HepG2 (cell line): Measurements from ENCODE around the gene SSC5D. TPM values are rescaled to one million over a fixed set of nuclear protein-coding genes. Genes with fewer than 3 reads are reported as not detected.
A peak's percentile ranks its signal among the peaks of the same experiment; 100 is the strongest.

ENCODE experiments used
- ARHGAP35 ChIP-seq: sonication (generic); formaldehyde crosslinking; IDR thresholded peaks from 2 replicates; pipeline ENCODE4 v1.9.0; 2022; ENCODE audit warnings: mild to moderate bottlenecking, inconsistent platforms, moderate library complexity, missing genetic modification reagents, borderline replicate concordance
- ATAD3A ChIP-seq: sonication (generic); formaldehyde crosslinking; IDR thresholded peaks from 2 replicates; pipeline ENCODE4 v1.4.0; 2020; ENCODE audit warnings: missing genetic modification reagents
- CC2D1A ChIP-seq: sonication (generic); formaldehyde crosslinking; IDR thresholded peaks from 2 replicates; pipeline ENCODE4 v1.8.1; 2023; ENCODE audit warnings: mild to moderate bottlenecking, missing genetic modification reagents
- DNMT3B ChIP-seq: conservative IDR thresholded peaks from 2 replicates; pipeline ENCODE4 v1.6.1; 2016; ENCODE audit warnings: missing biosample characterization, control low read depth
- LCORL ChIP-seq, 2 experiments: fragments of 450-650 bp in 1 of 2; sonication (generic) in 1 of 2; formaldehyde crosslinking in 1 of 2; IDR thresholded peaks; 2 replicates each; pipeline versions ENCODE4 v1.5.0 to v1.6.1; 2017 to 2020; ENCODE audit warnings: antibody characterized with exemption in 1 of 2, missing genetic modification reagents in 1 of 2
- MED1 ChIP-seq: sonication (generic); formaldehyde crosslinking; IDR thresholded peaks from 2 replicates; pipeline ENCODE4 v1.4.0; 2020; ENCODE audit warnings: missing genetic modification reagents
- MIER3 ChIP-seq: IDR thresholded peaks from 2 replicates; pipeline ENCODE4 v1.6.1; 2016; ENCODE audit warnings: missing compliant biosample characterization, borderline replicate concordance
- NFYC ChIP-seq: IDR thresholded peaks from 2 replicates; pipeline ENCODE4 v1.6.1; 2016; ENCODE audit warnings: missing genetic modification reagents, missing compliant biosample characterization
- REXO4 ChIP-seq: sonication (generic); formaldehyde crosslinking; IDR thresholded peaks from 2 replicates; pipeline ENCODE4 v1.8.0; 2022; ENCODE audit warnings: missing genetic modification reagents, mild to moderate bottlenecking, borderline replicate concordance
- SMARCC2 ChIP-seq: fragments of 450-650 bp; IDR thresholded peaks from 2 replicates; pipeline ENCODE4 v1.6.1; 2017; ENCODE audit warnings: antibody characterized with exemption, mild to moderate bottlenecking
- TGIF2 ChIP-seq: IDR thresholded peaks from 2 replicates; pipeline ENCODE4 v1.6.1; 2016; ENCODE audit warnings: control low read depth, missing compliant biosample characterization
- ZFYVE20 ChIP-seq: sonication (generic); formaldehyde crosslinking; IDR thresholded peaks from 2 replicates; pipeline ENCODE4 v1.8.0; 2023; ENCODE audit warnings: low read depth, mild to moderate bottlenecking, moderate library complexity, missing genetic modification reagents, borderline replicate concordance
- ZNF441 ChIP-seq: sonication (generic); formaldehyde crosslinking; IDR thresholded peaks from 2 replicates; pipeline ENCODE4 v1.7.0; 2021; ENCODE audit warnings: missing genetic modification reagents, borderline replicate concordance
- ZNF557 ChIP-seq: sonication (generic); formaldehyde crosslinking; IDR thresholded peaks from 2 replicates; pipeline ENCODE4 v1.4.0; 2020; ENCODE audit warnings: missing genetic modification reagents
- ZNF598 ChIP-seq: sonication (generic); formaldehyde crosslinking; IDR thresholded peaks from 2 replicates; pipeline ENCODE4 v1.5.1; 2020; ENCODE audit warnings: mild to moderate bottlenecking, missing genetic modification reagents, borderline replicate concordance
- ZNF720 ChIP-seq: sonication (generic); formaldehyde crosslinking; IDR thresholded peaks from 2 replicates; pipeline ENCODE4 v1.4.0; 2020; ENCODE audit warnings: missing genetic modification reagents
- ZSCAN22 ChIP-seq: sonication (generic); formaldehyde crosslinking; IDR thresholded peaks from 2 replicates; pipeline ENCODE4 v1.4.0; 2020; ENCODE audit warnings: mild to moderate bottlenecking, missing genetic modification reagents
- polyA plus RNA-seq, 8 experiments: library from polyadenylated mRNA; depleted of rRNA in 3 of 8; stranded (reverse) in 7 of 8; unstranded in 1 of 8; fragments of >200 nt; fragmentation: Illumina TruSeq in 4 of 8; extraction: Trizol in 4 of 8; gene quantifications; 2 replicates each; pipeline versions ENCODE4 v1.2.1 to v1.2.3, GENCODE V29; 2011 to 2016; ENCODE audit warnings: low read depth in 4 of 8, missing spikeins in 1 of 8, mixed read lengths in 1 of 8; ENCODE audit not compliant: insufficient read depth in 1 of 8
- total RNA-seq, 5 experiments: library from RNA; depleted of rRNA; stranded (reverse); fragments of >200 nt; fragmentation: Illumina TruSeq; extraction: Trizol; gene quantifications; 2 replicates each; pipeline ENCODE4 v1.2.3, GENCODE V29; 2016; ENCODE audit warnings: low read depth in 1 of 5
- TF ChIP-seq, protein P1 (sequence below): sonication (generic); formaldehyde crosslinking; IDR thresholded peaks from 2 replicates; pipeline ENCODE4 v1.5.1; 2020; ENCODE audit warnings: mild to moderate bottlenecking, missing genetic modification reagents, borderline replicate concordance
- TF ChIP-seq, protein P2 (sequence below): sonication (generic); formaldehyde crosslinking; IDR thresholded peaks from 2 replicates; pipeline ENCODE4 v1.4.0; 2020; ENCODE audit warnings: low read depth, mild to moderate bottlenecking, missing genetic modification reagents
- TF ChIP-seq, protein P3 (sequence below): sonication (generic); formaldehyde crosslinking; IDR thresholded peaks from 2 replicates; pipeline ENCODE4 v1.4.0; 2020; ENCODE audit warnings: missing genetic modification reagents
- TF ChIP-seq, protein P4 (sequence below): sonication (generic); formaldehyde crosslinking; conservative IDR thresholded peaks from 2 replicates; pipeline ENCODE4 v1.8.0; 2022; ENCODE audit warnings: missing genetic modification reagents

SSC5D gene
- total and polyA plus RNA-seq, 2 of the 13 experiments (the other 11 are each of a cell fraction or from before 2014, with no cell fraction given): not detected

DNA sequence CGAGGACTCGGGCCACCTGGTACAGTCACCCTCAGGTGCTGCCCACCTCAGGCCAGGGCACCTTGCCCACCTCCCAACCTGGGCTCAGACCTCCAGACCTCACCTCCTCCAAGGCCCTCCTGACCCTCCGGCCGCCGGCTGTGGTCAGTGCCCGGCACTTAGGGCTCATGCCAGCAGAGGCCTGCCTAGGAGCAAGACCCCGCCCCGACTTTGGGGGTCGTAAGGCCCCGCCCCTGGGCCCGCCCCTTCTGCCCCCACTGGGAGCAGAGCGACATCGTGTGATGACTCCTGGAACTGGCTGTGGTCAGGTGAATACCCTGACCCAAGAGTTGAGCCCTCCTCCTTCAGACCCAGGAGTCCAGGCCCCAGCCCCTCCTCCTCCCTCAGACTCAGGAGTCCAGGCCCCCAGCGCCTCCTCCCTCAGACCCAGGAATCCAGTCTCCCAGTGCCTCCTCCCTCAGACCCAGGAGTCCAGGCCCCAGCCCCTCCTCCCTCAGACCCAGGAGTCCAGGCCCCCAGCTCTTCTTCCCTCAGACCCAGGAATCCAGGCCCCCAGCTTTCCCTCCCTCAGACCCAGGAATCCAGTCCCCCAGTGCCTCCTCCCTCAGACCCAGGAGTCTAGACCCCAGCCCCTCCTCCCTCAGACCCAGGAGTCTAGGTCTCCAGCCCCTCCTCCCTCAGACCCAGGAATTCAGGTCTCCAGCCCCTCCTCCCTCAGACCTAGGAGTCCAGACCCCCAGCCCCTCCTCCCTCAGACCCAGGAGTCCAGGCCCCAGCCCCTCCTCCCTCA, 48.9 kb downstream of the SSC5D start, which contains the start of gene SBK2 (continued):
- TF ChIP-seq, protein P1, sequence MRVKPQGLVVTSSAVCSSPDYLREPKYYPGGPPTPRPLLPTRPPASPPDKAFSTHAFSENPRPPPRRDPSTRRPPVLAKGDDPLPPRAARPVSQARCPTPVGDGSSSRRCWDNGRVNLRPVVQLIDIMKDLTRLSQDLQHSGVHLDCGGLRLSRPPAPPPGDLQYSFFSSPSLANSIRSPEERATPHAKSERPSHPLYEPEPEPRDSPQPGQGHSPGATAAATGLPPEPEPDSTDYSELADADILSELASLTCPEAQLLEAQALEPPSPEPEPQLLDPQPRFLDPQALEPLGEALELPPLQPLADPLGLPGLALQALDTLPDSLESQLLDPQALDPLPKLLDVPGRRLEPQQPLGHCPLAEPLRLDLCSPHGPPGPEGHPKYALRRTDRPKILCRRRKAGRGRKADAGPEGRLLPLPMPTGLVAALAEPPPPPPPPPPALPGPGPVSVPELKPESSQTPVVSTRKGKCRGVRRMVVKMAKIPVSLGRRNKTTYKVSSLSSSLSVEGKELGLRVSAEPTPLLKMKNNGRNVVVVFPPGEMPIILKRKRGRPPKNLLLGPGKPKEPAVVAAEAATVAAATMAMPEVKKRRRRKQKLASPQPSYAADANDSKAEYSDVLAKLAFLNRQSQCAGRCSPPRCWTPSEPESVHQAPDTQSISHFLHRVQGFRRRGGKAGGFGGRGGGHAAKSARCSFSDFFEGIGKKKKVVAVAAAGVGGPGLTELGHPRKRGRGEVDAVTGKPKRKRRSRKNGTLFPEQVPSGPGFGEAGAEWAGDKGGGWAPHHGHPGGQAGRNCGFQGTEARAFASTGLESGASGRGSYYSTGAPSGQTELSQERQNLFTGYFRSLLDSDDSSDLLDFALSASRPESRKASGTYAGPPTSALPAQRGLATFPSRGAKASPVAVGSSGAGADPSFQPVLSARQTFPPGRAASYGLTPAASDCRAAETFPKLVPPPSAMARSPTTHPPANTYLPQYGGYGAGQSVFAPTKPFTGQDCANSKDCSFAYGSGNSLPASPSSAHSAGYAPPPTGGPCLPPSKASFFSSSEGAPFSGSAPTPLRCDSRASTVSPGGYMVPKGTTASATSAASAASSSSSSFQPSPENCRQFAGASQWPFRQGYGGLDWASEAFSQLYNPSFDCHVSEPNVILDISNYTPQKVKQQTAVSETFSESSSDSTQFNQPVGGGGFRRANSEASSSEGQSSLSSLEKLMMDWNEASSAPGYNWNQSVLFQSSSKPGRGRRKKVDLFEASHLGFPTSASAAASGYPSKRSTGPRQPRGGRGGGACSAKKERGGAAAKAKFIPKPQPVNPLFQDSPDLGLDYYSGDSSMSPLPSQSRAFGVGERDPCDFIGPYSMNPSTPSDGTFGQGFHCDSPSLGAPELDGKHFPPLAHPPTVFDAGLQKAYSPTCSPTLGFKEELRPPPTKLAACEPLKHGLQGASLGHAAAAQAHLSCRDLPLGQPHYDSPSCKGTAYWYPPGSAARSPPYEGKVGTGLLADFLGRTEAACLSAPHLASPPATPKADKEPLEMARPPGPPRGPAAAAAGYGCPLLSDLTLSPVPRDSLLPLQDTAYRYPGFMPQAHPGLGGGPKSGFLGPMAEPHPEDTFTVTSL (CRISPR knock-in tag): no peak
- TF ChIP-seq ZSCAN22 (CRISPR knock-in tag) (peak; percentile 97), ARHGAP35 (no peak), TGIF2 (CRISPR knock-in tag) (no peak), ZNF441 (CRISPR knock-in tag) (no peak), SMARCC2 (no peak), NFYC (no peak), MIER3 (CRISPR knock-in tag) (no peak), CC2D1A (no peak), ZNF557 (CRISPR knock-in tag) (no peak), DNMT3B (no peak), LCORL (IDR thresholded peaks at IDR 0.05) (no peak), LCORL (CRISPR knock-in tag; IDR thresholded peaks at IDR 0.05) (no peak), ZNF598 (CRISPR knock-in tag) (no peak), ZFYVE20 (no peak), ATAD3A (CRISPR knock-in tag) (no peak), MED1 (no peak), ZNF720 (CRISPR knock-in tag) (no peak), REXO4 (no peak)
- TF ChIP-seq, protein P2, sequence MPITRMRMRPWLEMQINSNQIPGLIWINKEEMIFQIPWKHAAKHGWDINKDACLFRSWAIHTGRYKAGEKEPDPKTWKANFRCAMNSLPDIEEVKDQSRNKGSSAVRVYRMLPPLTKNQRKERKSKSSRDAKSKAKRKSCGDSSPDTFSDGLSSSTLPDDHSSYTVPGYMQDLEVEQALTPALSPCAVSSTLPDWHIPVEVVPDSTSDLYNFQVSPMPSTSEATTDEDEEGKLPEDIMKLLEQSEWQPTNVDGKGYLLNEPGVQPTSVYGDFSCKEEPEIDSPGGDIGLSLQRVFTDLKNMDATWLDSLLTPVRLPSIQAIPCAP (CRISPR knock-in tag): no peak
- TF ChIP-seq, protein P3, sequence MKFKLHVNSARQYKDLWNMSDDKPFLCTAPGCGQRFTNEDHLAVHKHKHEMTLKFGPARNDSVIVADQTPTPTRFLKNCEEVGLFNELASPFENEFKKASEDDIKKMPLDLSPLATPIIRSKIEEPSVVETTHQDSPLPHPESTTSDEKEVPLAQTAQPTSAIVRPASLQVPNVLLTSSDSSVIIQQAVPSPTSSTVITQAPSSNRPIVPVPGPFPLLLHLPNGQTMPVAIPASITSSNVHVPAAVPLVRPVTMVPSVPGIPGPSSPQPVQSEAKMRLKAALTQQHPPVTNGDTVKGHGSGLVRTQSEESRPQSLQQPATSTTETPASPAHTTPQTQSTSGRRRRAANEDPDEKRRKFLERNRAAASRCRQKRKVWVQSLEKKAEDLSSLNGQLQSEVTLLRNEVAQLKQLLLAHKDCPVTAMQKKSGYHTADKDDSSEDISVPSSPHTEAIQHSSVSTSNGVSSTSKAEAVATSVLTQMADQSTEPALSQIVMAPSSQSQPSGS (CRISPR knock-in tag): no peak
- TF ChIP-seq, protein P4, sequence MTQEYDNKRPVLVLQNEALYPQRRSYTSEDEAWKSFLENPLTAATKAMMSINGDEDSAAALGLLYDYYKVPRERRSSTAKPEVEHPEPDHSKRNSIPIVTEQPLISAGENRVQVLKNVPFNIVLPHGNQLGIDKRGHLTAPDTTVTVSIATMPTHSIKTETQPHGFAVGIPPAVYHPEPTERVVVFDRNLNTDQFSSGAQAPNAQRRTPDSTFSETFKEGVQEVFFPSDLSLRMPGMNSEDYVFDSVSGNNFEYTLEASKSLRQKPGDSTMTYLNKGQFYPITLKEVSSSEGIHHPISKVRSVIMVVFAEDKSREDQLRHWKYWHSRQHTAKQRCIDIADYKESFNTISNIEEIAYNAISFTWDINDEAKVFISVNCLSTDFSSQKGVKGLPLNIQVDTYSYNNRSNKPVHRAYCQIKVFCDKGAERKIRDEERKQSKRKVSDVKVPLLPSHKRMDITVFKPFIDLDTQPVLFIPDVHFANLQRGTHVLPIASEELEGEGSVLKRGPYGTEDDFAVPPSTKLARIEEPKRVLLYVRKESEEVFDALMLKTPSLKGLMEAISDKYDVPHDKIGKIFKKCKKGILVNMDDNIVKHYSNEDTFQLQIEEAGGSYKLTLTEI (CRISPR knock-in tag): no peak
